Activated T-cell treated with anti-CD3 and anti-CD28 coated beads, Interleukin-2, amount 50 U/mL, for 4 hours (primary cell): Measurements from ENCODE around the gene ANO5. TPM values are rescaled to one million over a fixed set of nuclear protein-coding genes. Genes with fewer than 3 reads are reported as not detected.

Source experiments
- ATAC-seq, 2 donors: fragments of 200-7000 bp; cut with Tn5 transposase; one replicate each; pipeline ENCODE4 v1.10.0; 2021
- DNase-seq: peaks from one replicate; pipeline ENCODE4 v3.0.0-alpha.2; 2020
- H3K27me3 Mint-ChIP-seq: one replicate; pipeline ENCODE4 v1.8.0; 2021; ENCODE audit warnings: low read depth, mixed read lengths
- H3K36me3 Mint-ChIP-seq: one replicate; pipeline ENCODE4 v1.8.0; 2022; ENCODE audit warnings: mixed read lengths; ENCODE audit not compliant: insufficient read depth
- H3K4me1 Mint-ChIP-seq: one replicate; pipeline ENCODE4 v1.8.0; 2021; ENCODE audit warnings: low read depth, mixed read lengths
- H3K4me3 Mint-ChIP-seq: one replicate; pipeline ENCODE4 v1.8.0; 2021; ENCODE audit warnings: mild to moderate bottlenecking, moderate library complexity, mixed read lengths
- H3K9me3 Mint-ChIP-seq: one replicate; pipeline ENCODE4 v1.8.0; 2021; ENCODE audit warnings: mixed read lengths
- total RNA-seq, 3 donors: library from RNA; stranded (reverse); gene quantifications; one replicate each; pipeline ENCODE4 v1.2.1, GENCODE V29; 2021

The ANO5 gene, protein sequence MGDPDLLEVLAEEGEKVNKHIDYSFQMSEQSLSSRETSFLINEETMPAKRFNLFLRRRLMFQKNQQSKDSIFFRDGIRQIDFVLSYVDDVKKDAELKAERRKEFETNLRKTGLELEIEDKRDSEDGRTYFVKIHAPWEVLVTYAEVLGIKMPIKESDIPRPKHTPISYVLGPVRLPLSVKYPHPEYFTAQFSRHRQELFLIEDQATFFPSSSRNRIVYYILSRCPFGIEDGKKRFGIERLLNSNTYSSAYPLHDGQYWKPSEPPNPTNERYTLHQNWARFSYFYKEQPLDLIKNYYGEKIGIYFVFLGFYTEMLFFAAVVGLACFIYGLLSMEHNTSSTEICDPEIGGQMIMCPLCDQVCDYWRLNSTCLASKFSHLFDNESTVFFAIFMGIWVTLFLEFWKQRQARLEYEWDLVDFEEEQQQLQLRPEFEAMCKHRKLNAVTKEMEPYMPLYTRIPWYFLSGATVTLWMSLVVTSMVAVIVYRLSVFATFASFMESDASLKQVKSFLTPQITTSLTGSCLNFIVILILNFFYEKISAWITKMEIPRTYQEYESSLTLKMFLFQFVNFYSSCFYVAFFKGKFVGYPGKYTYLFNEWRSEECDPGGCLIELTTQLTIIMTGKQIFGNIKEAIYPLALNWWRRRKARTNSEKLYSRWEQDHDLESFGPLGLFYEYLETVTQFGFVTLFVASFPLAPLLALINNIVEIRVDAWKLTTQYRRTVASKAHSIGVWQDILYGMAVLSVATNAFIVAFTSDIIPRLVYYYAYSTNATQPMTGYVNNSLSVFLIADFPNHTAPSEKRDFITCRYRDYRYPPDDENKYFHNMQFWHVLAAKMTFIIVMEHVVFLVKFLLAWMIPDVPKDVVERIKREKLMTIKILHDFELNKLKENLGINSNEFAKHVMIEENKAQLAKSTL
- under 1 TPM in 1 of 3 donors, not detected in 2; 0.03 TPM for total RNA-seq

DNA sequence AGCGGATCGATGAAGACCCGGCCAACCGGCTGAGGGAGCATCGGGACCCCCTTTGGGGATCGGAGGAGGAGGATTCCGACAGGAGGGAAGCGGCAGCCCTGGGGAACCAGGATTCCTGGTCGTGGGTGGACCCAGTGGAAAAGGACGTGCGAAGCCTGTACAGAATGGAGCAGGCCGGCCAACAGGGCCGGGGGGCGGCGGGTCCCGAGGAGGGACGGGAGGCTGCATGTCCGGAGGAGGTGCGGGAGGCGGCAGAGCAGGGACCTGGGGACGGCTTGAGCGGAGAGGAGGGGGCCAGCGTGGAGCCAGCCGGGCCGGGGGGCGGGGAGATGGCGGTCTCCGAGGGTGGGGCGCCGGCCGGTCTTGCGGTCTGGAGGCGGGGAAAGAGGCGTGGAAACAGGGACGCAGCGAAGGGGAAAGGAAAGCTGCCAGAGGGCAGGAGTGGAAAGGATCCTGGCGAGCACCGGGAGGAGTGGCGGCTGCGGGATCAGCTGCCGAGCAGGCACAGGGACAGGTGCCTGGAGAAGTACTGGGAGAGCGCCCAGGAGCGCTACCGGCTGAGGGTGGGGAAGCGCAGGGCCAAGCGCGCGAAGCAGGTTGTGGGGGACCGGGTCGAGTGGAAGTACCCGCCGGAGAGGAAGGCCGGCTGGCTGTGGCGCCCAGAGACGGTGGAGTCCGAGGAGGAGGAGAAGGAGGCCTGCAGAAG is at the start of gene ANO5:
Gene ANO5, plus strand, starts transcription at position 444 of the 706 bp plus-strand sequence. CDS start 408 bp downstream, outside the sequence.
- Mint-ChIP-seq H3K4me1 (peaks cover 4% of the 10 kb centered on the region), H3K4me3 (peak within 1 kb of the TSS; percentile 37), H3K27me3 (peaks cover 23% of the 10 kb centered on the region), H3K36me3 (no peaks in the 10 kb centered on the region), H3K9me3 (peaks cover 3% of the 10 kb centered on the region)
- peak; percentile 25 to 53 for ATAC-seq
- DNase-seq, result no peak

GRCh38 chr11:22151649-22152197 is 41.2 kb upstream of the ANO5 start:
- Mint-ChIP-seq H3K9me3 (peaks cover 7% of the 10 kb centered on the region), H3K36me3 (no peaks in the 10 kb centered on the region), H3K27me3 (no peaks in the 10 kb centered on the region), H3K4me1 (no peaks in the 10 kb centered on the region), H3K4me3 (no peak overlapping the region)
- DNase-seq (no peak), ATAC-seq (no peak)

- no peaks in the 10 kb centered on the region for H3K9me3 Mint-ChIP-seq
- no peak for ATAC-seq
Measured at GRCh38 chr11:22157531-22157930, 35.4 kb upstream of the ANO5 start.

GRCh38 chr11:22161489-22161888 is 31.4 kb upstream of the ANO5 start:
- Mint-ChIP-seq H3K36me3 (no peaks in the 10 kb centered on the region), H3K9me3 (no peaks in the 10 kb centered on the region), H3K4me1 (no peaks in the 10 kb centered on the region), H3K27me3 (no peaks in the 10 kb centered on the region), H3K4me3 (no peak overlapping the region)
- ATAC-seq, result no peak
- DNase-seq, result no peak

More at GRCh38 chr11:22157531-22157930, 35.4 kb upstream of the ANO5 start:
- Mint-ChIP-seq H3K4me3 (no peak overlapping the region), H3K4me1 (no peaks in the 10 kb centered on the region), H3K27me3 (no peaks in the 10 kb centered on the region), H3K36me3 (no peaks in the 10 kb centered on the region)
- no peak for DNase-seq

DNA sequence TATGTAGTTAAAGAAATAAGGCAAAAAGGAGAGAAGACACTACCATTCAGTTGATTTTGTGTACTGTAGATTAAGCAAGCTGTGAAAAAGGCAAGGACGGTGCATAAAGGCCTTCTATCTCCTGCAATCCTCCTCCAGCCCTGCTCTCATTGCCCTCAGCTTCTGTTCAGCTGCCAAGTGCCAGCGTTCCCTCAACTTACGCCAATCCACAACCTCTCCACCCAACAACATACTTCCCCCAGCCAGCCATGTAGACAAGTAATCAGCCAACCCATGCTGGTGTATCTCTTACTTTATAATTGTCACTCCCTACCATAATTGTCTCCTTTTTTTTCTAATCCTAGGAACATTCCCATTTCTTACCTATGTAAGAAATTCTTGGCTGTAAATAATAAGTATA is 30.1 kb upstream of the ANO5 start:
- Mint-ChIP-seq H3K36me3 (no peaks in the 10 kb centered on the region), H3K27me3 (no peaks in the 10 kb centered on the region), H3K9me3 (no peaks in the 10 kb centered on the region), H3K4me3 (no peak overlapping the region), H3K4me1 (no peaks in the 10 kb centered on the region)
- ATAC-seq (no peak), DNase-seq (no peak)

DNA sequence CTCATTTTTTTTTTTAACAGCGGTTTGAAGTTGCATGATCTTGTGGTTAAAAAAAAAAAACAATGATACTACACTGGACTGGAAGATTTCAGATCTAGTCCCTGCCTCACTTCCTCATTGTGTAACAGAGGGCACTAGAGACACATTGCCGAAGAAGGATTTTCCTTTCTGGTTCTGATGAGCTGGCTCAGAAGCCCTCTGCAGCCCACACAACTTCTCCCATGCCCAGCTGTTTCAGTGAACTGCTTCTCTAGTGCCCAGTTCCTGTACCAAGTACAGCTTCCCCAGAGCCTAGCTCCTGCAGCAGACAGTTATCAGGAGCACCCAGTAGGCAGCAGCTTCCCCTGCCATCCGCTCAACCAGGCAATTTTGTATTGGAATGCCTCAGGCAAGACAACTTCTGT is 29.5 kb upstream of the ANO5 start:
- Mint-ChIP-seq H3K27me3 (no peaks in the 10 kb centered on the region), H3K9me3 (no peaks in the 10 kb centered on the region), H3K4me3 (no peak overlapping the region), H3K4me1 (no peaks in the 10 kb centered on the region), H3K36me3 (no peaks in the 10 kb centered on the region)
- ATAC-seq (no peak), DNase-seq (no peak)

- ATAC-seq, result no peak
- Mint-ChIP-seq H3K4me1 (no peaks in the 10 kb centered on the region), H3K4me3 (no peak overlapping the region), H3K36me3 (no peaks in the 10 kb centered on the region), H3K27me3 (no peaks in the 10 kb centered on the region), H3K9me3 (no peaks in the 10 kb centered on the region)
- DNase-seq, result no peak
Measured at GRCh38 chr11:22165087-22165486, 27.8 kb upstream of the ANO5 start.

GRCh38 chr11:22165759-22166513 is 26.9 kb upstream of the ANO5 start:
- Mint-ChIP-seq H3K36me3 (no peaks in the 10 kb centered on the region), H3K9me3 (no peaks in the 10 kb centered on the region), H3K27me3 (no peaks in the 10 kb centered on the region), H3K4me3 (no peak overlapping the region), H3K4me1 (no peaks in the 10 kb centered on the region)
- no peak for ATAC-seq
- no peak for DNase-seq

DNA sequence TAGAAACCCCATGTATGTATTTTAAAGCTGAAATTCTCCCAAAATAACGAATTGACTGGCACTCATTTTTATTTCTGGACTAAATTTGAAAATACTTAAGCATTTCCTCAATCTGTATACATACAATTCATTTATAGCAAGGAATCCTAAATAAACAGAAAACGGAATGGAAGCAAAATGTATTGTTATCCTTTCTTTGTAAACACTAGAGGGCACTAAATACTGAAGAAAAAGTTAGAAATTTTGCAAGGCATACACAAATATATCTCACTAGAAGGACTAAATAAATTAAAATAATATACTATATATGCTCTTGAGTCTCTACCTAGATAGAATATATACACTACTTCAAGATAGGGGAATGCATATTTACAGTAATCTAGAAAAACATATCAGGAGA is 23.1 kb upstream of the ANO5 start:
- no peaks in the 10 kb centered on the region for H3K36me3 Mint-ChIP-seq

GRCh38 chr11:22173532-22173931 is 19.4 kb upstream of the ANO5 start:
- H3K27me3 Mint-ChIP-seq, result no peaks in the 10 kb centered on the region
- ATAC-seq, result no peak

More for the DNA sequence above, 23.1 kb upstream of the ANO5 start:
- H3K9me3 Mint-ChIP-seq, result no peaks in the 10 kb centered on the region
- H3K4me1 Mint-ChIP-seq, result no peaks in the 10 kb centered on the region
- H3K4me3 Mint-ChIP-seq, result no peak overlapping the region
- ATAC-seq, result no peak
- no peaks in the 10 kb centered on the region for H3K27me3 Mint-ChIP-seq
- DNase-seq, result no peak

DNA sequence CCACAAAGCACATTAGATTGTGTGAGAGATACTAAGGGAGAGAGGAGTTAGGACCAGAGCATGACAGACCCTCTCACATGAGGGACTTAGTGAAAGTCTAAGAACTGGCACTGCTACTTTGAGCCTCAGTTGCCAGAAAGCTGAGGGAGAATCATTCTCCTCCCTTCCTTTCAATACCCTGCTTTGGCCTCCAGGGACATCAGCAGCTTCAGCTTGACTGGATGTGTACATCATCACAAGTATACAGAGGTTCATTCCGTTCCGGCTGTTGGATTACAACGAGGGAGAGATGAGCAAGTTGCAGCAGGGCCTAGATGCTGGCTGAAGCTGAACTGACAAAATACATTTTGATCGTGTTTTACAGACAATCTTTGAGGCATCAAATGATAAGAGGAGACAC is 15.7 kb upstream of the ANO5 start:
- H3K9me3 Mint-ChIP-seq, result no peaks in the 10 kb centered on the region
- no peaks in the 10 kb centered on the region for H3K27me3 Mint-ChIP-seq
- H3K36me3 Mint-ChIP-seq, result no peaks in the 10 kb centered on the region
- ATAC-seq (no peak), DNase-seq (no peak)
- H3K4me1 Mint-ChIP-seq, result no peaks in the 10 kb centered on the region
- H3K4me3 Mint-ChIP-seq, result no peak overlapping the region

More at GRCh38 chr11:22173532-22173931, 19.4 kb upstream of the ANO5 start:
- DNase-seq, result no peak
- H3K9me3 Mint-ChIP-seq, result no peaks in the 10 kb centered on the region
- no peaks in the 10 kb centered on the region for H3K4me1 Mint-ChIP-seq
- H3K4me3 Mint-ChIP-seq, result no peak overlapping the region
- H3K36me3 Mint-ChIP-seq, result no peaks in the 10 kb centered on the region

- no peaks in the 10 kb centered on the region for H3K9me3 Mint-ChIP-seq
- no peaks in the 10 kb centered on the region for H3K27me3 Mint-ChIP-seq
- no peak overlapping the region for H3K4me3 Mint-ChIP-seq
- H3K36me3 Mint-ChIP-seq, result no peaks in the 10 kb centered on the region
- DNase-seq (no peak), ATAC-seq (no peak)
- H3K4me1 Mint-ChIP-seq, result no peaks in the 10 kb centered on the region
Measured at GRCh38 chr11:22179626-22180025, 13.3 kb upstream of the ANO5 start.

- Mint-ChIP-seq H3K4me1 (no peaks in the 10 kb centered on the region), H3K4me3 (no peak overlapping the region)
- DNase-seq, result no peak
Measured at GRCh38 chr11:22180131-22180530, 12.8 kb upstream of the ANO5 start.

More at GRCh38 chr11:22180131-22180530, 12.8 kb upstream of the ANO5 start:
- Mint-ChIP-seq H3K9me3 (no peaks in the 10 kb centered on the region), H3K36me3 (no peaks in the 10 kb centered on the region), H3K27me3 (no peaks in the 10 kb centered on the region)
- ATAC-seq, result no peak
